Measurements from ENCODE around the gene UBE2A. TPM values are rescaled to one million over a fixed set of nuclear protein-coding genes. Genes with fewer than 3 reads are reported as not detected.

UBE2A gene
- total and polyA plus RNA-seq, 3 donors from 2014 or later: 29.4 to 44.7 (median 30.0) TPM

GRCh38 chrX:119583431-119584059, 9.2 kb downstream of the UBE2A start:
- Histone ChIP-seq H3K4me3 (no peak overlapping the region), H3K4me1 (no peaks in the 10 kb centered on the region)

GRCh38 chrX:119589810-119590209, 15.4 kb downstream of the UBE2A start:
- DNase-seq: no peak
- intact Hi-C loops (cut with DNase I; ENCODE audit: low total_unique reads): no loop called here
- Histone ChIP-seq H3K4me3 (no peak overlapping the region), H3K27ac (no peak overlapping the region), H3K27me3 (no peaks in the 10 kb centered on the region), H3K4me1 (no peaks in the 10 kb centered on the region), H3K36me3 (ENCODE audit: low read depth, missing control alignments) (no peaks in the 10 kb centered on the region), H3K9me3 (no peaks in the 10 kb centered on the region)
- TF ChIP-seq POLR2A (IDR thresholded peaks at IDR 0.05) (no peak), CTCF (IDR thresholded peaks at IDR 0.05) (no peak)
- WGBS, 2 donors: 95 to 96% methylated on average over 5 of the region's 5 CpGs

More at GRCh38 chrX:119583431-119584059, 9.2 kb downstream of the UBE2A start:
- Histone ChIP-seq H3K9me3 (no peaks in the 10 kb centered on the region), H3K27ac (no peak overlapping the region), H3K36me3 (ENCODE audit: low read depth, missing control alignments) (no peaks in the 10 kb centered on the region), H3K27me3 (no peaks in the 10 kb centered on the region)
- intact Hi-C loops (cut with DNase I; ENCODE audit: low total_unique reads): no loop called here
- DNase-seq: no peak
- 44 to 51% methylated on average over 2 of the region's 2 CpGs for WGBS, 2 donors
- TF ChIP-seq POLR2A (IDR thresholded peaks at IDR 0.05) (no peak), CTCF (IDR thresholded peaks at IDR 0.05) (no peak)

GRCh38 chrX:119602701-119603255, 28.4 kb downstream of the UBE2A start:
- Histone ChIP-seq H3K27ac (no peak overlapping the region), H3K4me1 (no peaks in the 10 kb centered on the region), H3K36me3 (ENCODE audit: low read depth, missing control alignments) (no peaks in the 10 kb centered on the region), H3K4me3 (no peak overlapping the region), H3K9me3 (no peaks in the 10 kb centered on the region), H3K27me3 (no peaks in the 10 kb centered on the region)
- 56 to 74% methylated on average over 9 of the region's 9 CpGs for WGBS, 2 donors
- DNase-seq: no peak
- intact Hi-C loops (cut with DNase I; ENCODE audit: low total_unique reads): no loop called here
- TF ChIP-seq POLR2A (IDR thresholded peaks at IDR 0.05) (no peak), CTCF (IDR thresholded peaks at IDR 0.05) (no peak)

GRCh38 chrX:119604766-119605463, 30.6 kb downstream of the UBE2A start:
- 2 to 5% methylated on average over 16 to 17 of the region's 17 CpGs for WGBS, 2 donors
- intact Hi-C loops (cut with DNase I; ENCODE audit: low total_unique reads): no loop called here
- TF ChIP-seq CTCF (IDR thresholded peaks at IDR 0.05) (no peak), POLR2A (IDR thresholded peaks at IDR 0.05) (no peak)

More at GRCh38 chrX:119604766-119605463, 30.6 kb downstream of the UBE2A start:
- Histone ChIP-seq H3K27ac (peak overlapping the region; percentile 91 to 94), H3K27me3 (no peaks in the 10 kb centered on the region), H3K36me3 (ENCODE audit: low read depth, missing control alignments) (no peaks in the 10 kb centered on the region), H3K9me3 (no peaks in the 10 kb centered on the region), H3K4me3 (peak overlapping the region; percentile 73 to 81), H3K4me1 (no peaks in the 10 kb centered on the region)
- peak; percentile 18 for DNase-seq
